Ovary (tissue), 9 donors: ENCODE measurements around the gene DCTN2. TPM values are rescaled to one million over a fixed set of nuclear protein-coding genes. Genes with fewer than 3 reads are reported as not detected.

Experiments
- DNase-seq, 5 donors: peaks; one replicate each; pipeline ENCODE4 v3.0.0-alpha.2; 2019 to 2020
- H3K27ac ChIP-seq, 2 donors: fragments of 200-600 bp; one replicate each; pipeline versions ENCODE4 v1.5.1 to v1.8.0; 2019 to 2022
- H3K27me3 ChIP-seq: fragments of 200-600 bp; one replicate; pipeline ENCODE4 v1.8.0; 2022
- H3K36me3 ChIP-seq: fragments of 200-600 bp; sonication (generic); one replicate; pipeline ENCODE4 v1.5.1; 2019
- H3K4me1 ChIP-seq: one replicate; pipeline ENCODE4 v1.8.1; 2013; ENCODE audit warnings: mild to moderate bottlenecking, moderate library complexity; ENCODE audit not compliant: insufficient read depth
- H3K4me3 ChIP-seq: fragments of 200-600 bp; sonication (generic); one replicate; pipeline ENCODE4 v1.5.1; 2017
- H3K9me3 ChIP-seq, 2 donors: fragments of 200-600 bp in 1 of 2; sonication (generic) in 1 of 2; one replicate each; pipeline versions ENCODE4 v1.5.1 to v1.8.1; 2013 to 2019; ENCODE audit warnings: mild to moderate bottlenecking in 1 of 2, moderate library complexity in 1 of 2
- CTCF ChIP-seq, 3 donors: fragments of 450-650 bp in 2 of 3; fragments of 200-600 bp in 1 of 3; IDR thresholded peaks; one replicate each; pipeline versions ENCODE4 v1.5.1 to v1.8.0; 2016 to 2022; ENCODE audit warnings: antibody characterized with exemption in 3 of 3, mild to moderate bottlenecking in 1 of 3
- EP300 ChIP-seq: sonication (generic); formaldehyde crosslinking; IDR thresholded peaks from one replicate; pipeline ENCODE4 v1.6.1; 2017; ENCODE audit warnings: antibody characterized with exemption
- POLR2A ChIP-seq: fragments of 450-650 bp; IDR thresholded peaks from one replicate; pipeline ENCODE4 v1.6.1; 2017; ENCODE audit warnings: antibody characterized with exemption, mild to moderate bottlenecking, moderate library complexity
- WGBS, 3 donors: extraction: QIAGEN DNeasy Blood & Tissue Kit in 1 of 3; methylation state at CpG; one replicate each; pipeline versions ENCODE4 v1.1.5 to v1.1.7; 2013 to 2017; 5-methylcytosine and 5-hydroxymethylcytosine counted together
- intact Hi-C, 4 donors: fragments of 100-400 bp; cut with DNase I; formaldehyde crosslinking; loops; one replicate each; pipeline versions ENCODE4 v1.11.0 to v1.15.1; 2022 to 2023
- polyA plus RNA-seq, 2 donors: library from polyadenylated mRNA; stranded (reverse); fragments of 200-250 nt in 1 of 2; fragments of 350-450 nt in 1 of 2; fragmentation: Illumina TruSeq in 1 of 2; extraction: RNeasy Lipid Tissue Mini Kit (QIAGEN cat#74804) in 1 of 2; gene quantifications; one replicate each; pipeline ENCODE4 v1.2.3, GENCODE V29; 2013 to 2014
- total RNA-seq, 7 donors: library from RNA; depleted of rRNA in 2 of 7; stranded (reverse); fragments of >200 nt in 2 of 7; fragmentation: NEBNext Ultra II Directional in 3 of 7; extraction: Animal tissue kit (Norgen Biotek cat#: 25700) in 3 of 7; gene quantifications; one replicate each; pipeline versions ENCODE4 v1.1.0 to v1.2.4, GENCODE V29; 2016 to 2023
- donor health status: DM: no; HTN: no; CAD: no; lungs with moderate emphysema.
- donor health status: DM: no; HTN: no; CAD: no.
- donor health status: Bipolar disorder and iron deficiency.
- donor health status: DM: yes; HTN: yes; CAD: no.
- donor health status: DM: no; HTN: no; CAD: no.
- donor health status: DM: yes; HTN: yes; CAD: no.

The DCTN2 gene
- total and polyA plus RNA-seq, 9 donors: 70.7 to 226 (median 98.0) TPM

DNA sequence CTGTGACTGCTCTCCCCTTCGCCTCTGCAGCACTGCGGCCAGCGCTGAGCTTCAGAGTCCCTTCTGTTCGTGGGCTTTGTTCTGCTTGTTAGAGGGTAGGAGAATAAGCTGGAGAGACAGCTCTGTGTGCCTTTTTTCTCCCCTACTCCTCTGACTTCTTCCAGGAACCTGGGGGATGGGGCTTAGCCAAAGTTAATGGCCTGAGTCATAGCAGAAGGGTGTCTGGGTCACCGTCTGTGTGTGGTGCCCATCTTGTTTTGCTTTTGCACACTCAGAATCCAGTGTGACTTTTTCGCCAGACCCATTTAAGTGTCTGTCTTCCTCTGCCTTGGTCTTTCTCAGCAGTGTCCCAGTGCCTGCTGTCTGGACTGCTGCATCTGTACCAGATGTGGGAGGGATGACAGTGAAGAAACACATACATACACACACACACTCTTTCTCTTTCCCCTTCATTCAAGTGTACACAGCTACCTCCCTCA, 5.9 kb upstream of the DCTN2 start:
- Histone ChIP-seq H3K4me1 (peaks cover 3% of the 10 kb centered on the region), H3K4me3 (no peak overlapping the region), H3K9me3 (no peaks in the 10 kb centered on the region), H3K27me3 (no peaks in the 10 kb centered on the region), H3K27ac (no peak overlapping the region), H3K36me3 (no peaks in the 10 kb centered on the region)
- DNase-seq: no peak
- TF ChIP-seq POLR2A: no peak
- TF ChIP-seq CTCF (IDR thresholded peaks at IDR 0.05): no peak
- TF ChIP-seq EP300: no peak
- WGBS, 3 donors: 50 to 53% (median 51%) methylated on average over 6 of the region's 6 CpGs
- intact Hi-C loops: no loop called here

DNA sequence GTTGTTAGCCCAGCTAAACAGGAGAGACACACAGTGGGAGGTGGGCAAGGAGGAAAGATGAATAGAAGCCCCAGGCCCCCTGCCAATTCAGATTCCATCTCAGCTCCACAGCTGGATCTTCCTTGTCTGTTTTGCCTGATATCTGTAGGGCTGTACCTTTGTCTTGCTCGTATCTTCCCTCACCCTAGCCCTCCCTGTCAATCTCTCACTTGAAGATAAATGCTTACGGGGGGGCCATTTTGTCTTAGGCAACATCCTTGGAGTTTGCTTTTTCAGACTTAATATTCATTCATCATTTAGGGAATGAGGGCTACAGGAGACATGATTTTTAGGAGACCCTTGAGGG, 5.3 kb upstream of the DCTN2 start:
- Histone ChIP-seq H3K36me3 (no peaks in the 10 kb centered on the region), H3K9me3 (no peaks in the 10 kb centered on the region), H3K27me3 (no peaks in the 10 kb centered on the region), H3K27ac (no peak overlapping the region), H3K4me3 (no peak overlapping the region), H3K4me1 (peaks cover 3% of the 10 kb centered on the region)
- DNase-seq: peak in 1 of 5 donors; percentile 16
- TF ChIP-seq CTCF (IDR thresholded peaks at IDR 0.05) (no peak), EP300 (no peak), POLR2A (no peak)
- 62 to 80% (median 72%) methylated on average over 2 of the region's 2 CpGs for WGBS, 3 donors
- intact Hi-C loops: no loop called here

GRCh38 chr12:57551637-57552305, 4.8 kb upstream of the DCTN2 start:
- intact Hi-C loops: no loop called here
- Histone ChIP-seq H3K9me3 (no peaks in the 10 kb centered on the region), H3K4me3 (no peak overlapping the region), H3K27ac (no peak overlapping the region), H3K4me1 (peaks cover 3% of the 10 kb centered on the region), H3K27me3 (no peaks in the 10 kb centered on the region), H3K36me3 (no peaks in the 10 kb centered on the region)
- no peak for TF ChIP-seq POLR2A
- no peak for TF ChIP-seq EP300
- no peak for TF ChIP-seq CTCF (IDR thresholded peaks at IDR 0.05)
- 68 to 76% (median 70%) methylated on average over 3 of the region's 3 CpGs for WGBS, 3 donors
- DNase-seq: peak in 1 of 5 donors; percentile 2

- TF ChIP-seq CTCF (IDR thresholded peaks at IDR 0.05) (no peak), EP300 (no peak), POLR2A (no peak)
- peaks cover 5% of the 10 kb centered on the region for H3K4me1 ChIP-seq
- H3K27me3 ChIP-seq: no peaks in the 10 kb centered on the region
- H3K36me3 ChIP-seq: no peaks in the 10 kb centered on the region
- H3K9me3 ChIP-seq: no peaks in the 10 kb centered on the region
- DNase-seq: no peak
- peak overlapping the region; percentile 45 for H3K4me3 ChIP-seq
- H3K27ac ChIP-seq: no peak overlapping the region
- intact Hi-C loops: no loop called here
- 55 to 59% (median 59%) methylated on average over 7 of the region's 7 CpGs for WGBS, 3 donors
Measured at GRCh38 chr12:57550641-57551549, 3.9 kb upstream of the DCTN2 start.
